Fibroblast of lung (primary cell): Measurements from ENCODE around the gene LOXL4. TPM values are rescaled to one million over a fixed set of nuclear protein-coding genes. Genes with fewer than 3 reads are reported as not detected.

Source experiments
- DNase-seq, 2 donors: peaks; one replicate each; pipeline versions ENCODE4 v3.0.0 to v3.0.0-alpha.2; 2010; ENCODE audit warnings: low read depth in 2 of 2
- H2AFZ ChIP-seq: 2 replicates; pipeline ENCODE4 v1.5.1; 2012; ENCODE audit warnings: low read length, control low read depth, inconsistent platforms
- H3K27ac ChIP-seq: 2 replicates; pipeline ENCODE4 v1.5.1; 2011; ENCODE audit warnings: low read length, control low read depth; ENCODE audit not compliant: insufficient read depth
- H3K27me3 ChIP-seq: 2 replicates; pipeline ENCODE4 v1.5.1; 2011; ENCODE audit warnings: mild to moderate bottlenecking, low read length; ENCODE audit not compliant: control insufficient read depth, insufficient read depth
- H3K36me3 ChIP-seq: 2 replicates; pipeline ENCODE4 v1.5.1; 2011; ENCODE audit warnings: low read length; ENCODE audit not compliant: control insufficient read depth, insufficient read depth
- H3K4me1 ChIP-seq: 2 replicates; pipeline ENCODE4 v1.5.1; 2011; ENCODE audit warnings: low read length; ENCODE audit not compliant: control insufficient read depth, insufficient read depth; ENCODE audit errors: extremely low read depth
- H3K4me2 ChIP-seq: 2 replicates; pipeline ENCODE4 v1.5.1; 2011; ENCODE audit warnings: low read length, control low read depth; ENCODE audit not compliant: insufficient read depth; ENCODE audit errors: extremely low read depth
- H3K4me3 ChIP-seq, 4 experiments: fragments of 200-600 bp in 1 of 4; sonication (generic) in 1 of 4; replicated peaks in 1 of 4; 2 replicates each; pipeline ENCODE4 v1.5.1; 2011 to 2016; ENCODE audit warnings: low read length in 4 of 4, low read depth in 3 of 4, mild to moderate bottlenecking in 3 of 4, control low read depth in 2 of 4, inconsistent platforms in 1 of 4, mixed read lengths in 1 of 4; ENCODE audit not compliant: insufficient read depth in 1 of 4; ENCODE audit errors: control extremely low read depth in 1 of 4
- H3K79me2 ChIP-seq: 2 replicates; pipeline ENCODE4 v1.5.1; 2012; ENCODE audit warnings: mild to moderate bottlenecking, low read length, inconsistent platforms; ENCODE audit not compliant: control insufficient read depth, insufficient read depth
- H3K9ac ChIP-seq: 2 replicates; pipeline ENCODE4 v1.5.1; 2011; ENCODE audit warnings: mild to moderate bottlenecking, low read length, control low read depth; ENCODE audit not compliant: insufficient read depth
- H3K9me3 ChIP-seq: 2 replicates; pipeline ENCODE4 v1.5.1; 2012; ENCODE audit warnings: low read depth, low read length; ENCODE audit not compliant: control insufficient read depth, insufficient read depth
- H4K20me1 ChIP-seq: 2 replicates; pipeline ENCODE4 v1.5.1; 2011; ENCODE audit warnings: low read length; ENCODE audit not compliant: control insufficient read depth, insufficient read depth; ENCODE audit errors: extremely low read depth
- CTCF ChIP-seq, 2 donors: IDR thresholded peaks in 1 of 2; conservative IDR thresholded peaks in 1 of 2; 1 replicate in 1 of 2; 2 replicates in 1 of 2; pipeline ENCODE4 v1.5.1; 2011 to 2012; ENCODE audit warnings: low read length in 2 of 2, control low read depth in 1 of 2, inconsistent platforms in 1 of 2, low read depth in 1 of 2, mild to moderate bottlenecking in 1 of 2
- EZH2 ChIP-seq: IDR thresholded peaks from 2 replicates; pipeline ENCODE4 v1.5.1; 2012; ENCODE audit warnings: low read length, control low read depth, mild to moderate bottlenecking; ENCODE audit errors: missing control alignments
- polyA plus RNA-seq, 2 donors: library from polyadenylated mRNA; depleted of rRNA in 1 of 2; stranded (reverse) in 1 of 2; unstranded in 1 of 2; fragments of >200 nt; gene quantifications; 2 replicates each; pipeline ENCODE4 v1.2.1, GENCODE V29; 2011 to 2012; ENCODE audit warnings: missing spikeins in 1 of 2
- total RNA-seq: library from RNA; depleted of rRNA; stranded (reverse); fragments of >200 nt; gene quantifications from 2 replicates; pipeline ENCODE4 v1.2.1, GENCODE V29; 2014

LOXL4 gene
- total and polyA plus RNA-seq, 2 donors (not counting 1 experiment from before 2014, with no cell fraction given) = 73.0 to 75.1 TPM

DNA sequence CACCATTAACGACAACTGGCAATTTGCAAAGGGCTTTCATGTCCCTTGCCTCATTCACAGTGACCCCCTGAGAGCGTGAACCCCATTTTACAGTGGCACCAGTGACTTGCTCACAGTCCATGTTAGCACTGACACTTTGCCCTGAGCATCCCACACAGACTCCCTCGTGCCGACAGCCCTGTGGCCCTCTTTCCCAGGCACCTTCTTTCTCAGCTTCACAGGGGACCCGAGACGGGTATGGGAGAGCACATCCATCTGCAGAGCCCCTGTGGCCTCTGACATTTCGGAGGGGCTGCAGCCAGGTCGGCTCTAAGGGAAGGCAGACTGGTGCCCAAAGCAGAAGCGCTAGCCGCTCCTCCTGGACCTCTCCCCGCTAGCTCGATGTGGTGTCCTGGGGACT, 10.8 kb downstream of the LOXL4 start:
- no peaks in the 10 kb centered on the region for H3K9me3 ChIP-seq
- no peak for DNase-seq
- H3K79me2 ChIP-seq = no peaks in the 10 kb centered on the region
- H3K27me3 ChIP-seq = no peaks in the 10 kb centered on the region
- TF ChIP-seq CTCF (conservative IDR thresholded peaks at IDR 0.05 in 1 of 2, IDR thresholded peaks at IDR 0.05 in 1 of 2; ENCODE audit: low read depth in 1 of 2, low read length in 2 of 2) (no peak), EZH2 (no peak)
- no peak overlapping the region for H2AFZ ChIP-seq
- no peak overlapping the region for H3K4me3 ChIP-seq
- H3K36me3 ChIP-seq = peaks cover 10% of the 10 kb centered on the region
- H3K4me1 ChIP-seq = no peaks in the 10 kb centered on the region
- H3K27ac ChIP-seq = no peak overlapping the region
- no peak overlapping the region for H3K4me2 ChIP-seq
- no peaks in the 10 kb centered on the region for H4K20me1 ChIP-seq
- H3K9ac ChIP-seq = no peak overlapping the region

DNA sequence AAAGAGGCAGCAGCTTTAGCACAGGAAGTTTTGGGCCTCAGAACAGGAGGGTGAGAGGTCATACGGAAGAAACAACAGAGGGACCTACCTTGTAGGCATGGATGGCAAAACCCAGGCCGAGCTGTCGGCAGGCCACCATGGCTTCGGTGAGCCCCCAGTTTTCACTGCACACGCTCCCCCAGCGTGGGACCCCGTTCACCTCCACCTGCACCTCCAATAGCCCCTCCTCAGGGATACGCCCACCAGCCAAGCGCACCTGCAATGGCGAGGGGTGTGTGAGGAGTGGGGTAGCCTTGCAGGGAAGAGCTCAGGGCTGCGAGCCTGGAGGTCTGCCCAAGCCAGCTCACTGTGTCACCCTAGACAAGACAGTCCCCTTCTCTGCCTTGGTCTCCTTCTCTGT, 11.3 kb downstream of the LOXL4 start:
- TF ChIP-seq CTCF (conservative IDR thresholded peaks at IDR 0.05 in 1 of 2, IDR thresholded peaks at IDR 0.05 in 1 of 2; ENCODE audit: low read depth in 1 of 2, low read length in 2 of 2) = no peak
- no peak for TF ChIP-seq EZH2
- H3K36me3 ChIP-seq = peaks cover 7% of the 10 kb centered on the region
- H3K27ac ChIP-seq = no peak overlapping the region
- H4K20me1 ChIP-seq = no peaks in the 10 kb centered on the region
- no peak overlapping the region for H2AFZ ChIP-seq
- H3K4me3 ChIP-seq = no peak overlapping the region
- no peaks in the 10 kb centered on the region for H3K79me2 ChIP-seq
- H3K9ac ChIP-seq = no peak overlapping the region
- H3K27me3 ChIP-seq = no peaks in the 10 kb centered on the region
- no peak for DNase-seq
- no peak overlapping the region for H3K4me2 ChIP-seq
- H3K9me3 ChIP-seq = no peaks in the 10 kb centered on the region
- H3K4me1 ChIP-seq = no peaks in the 10 kb centered on the region

GRCh38 chr10:98255146-98255877, 12.7 kb downstream of the LOXL4 start:
- Histone ChIP-seq H3K4me2 (no peak overlapping the region), H3K4me3 (no peak overlapping the region), H3K4me1 (no peaks in the 10 kb centered on the region), H3K79me2 (no peaks in the 10 kb centered on the region), H3K27ac (no peak overlapping the region), H3K9me3 (no peaks in the 10 kb centered on the region), H2AFZ (no peak overlapping the region), H4K20me1 (no peaks in the 10 kb centered on the region), H3K27me3 (no peaks in the 10 kb centered on the region), H3K36me3 (peaks cover 8% of the 10 kb centered on the region), H3K9ac (no peak overlapping the region)
- no peak for DNase-seq
- TF ChIP-seq CTCF (conservative IDR thresholded peaks at IDR 0.05 in 1 of 2, IDR thresholded peaks at IDR 0.05 in 1 of 2; ENCODE audit: low read depth in 1 of 2, low read length in 2 of 2) = no peak
- no peak for TF ChIP-seq EZH2
